Stimulated activated CD4-positive, alpha-beta T cell treated with anti-CD3 and anti-CD28 coated beads, Interleukin-12 subunit alpha, Interleukin-12 subunit beta, amount 100 ng/mL, for 4 hours (primary cell): ENCODE measurements around the gene OST4.
A peak's percentile ranks its signal among the peaks of the same experiment; 100 is the strongest.
"Not testable (repeated sequence)": the region's sequence is repeated elsewhere in the genome, so short reads cannot be mapped to it uniquely, and the experiment has no call there.

Experiments
- DNase-seq: peaks from one replicate; pipeline ENCODE4 v3.0.0-alpha.2; 2020

Gene OST4

DNA sequence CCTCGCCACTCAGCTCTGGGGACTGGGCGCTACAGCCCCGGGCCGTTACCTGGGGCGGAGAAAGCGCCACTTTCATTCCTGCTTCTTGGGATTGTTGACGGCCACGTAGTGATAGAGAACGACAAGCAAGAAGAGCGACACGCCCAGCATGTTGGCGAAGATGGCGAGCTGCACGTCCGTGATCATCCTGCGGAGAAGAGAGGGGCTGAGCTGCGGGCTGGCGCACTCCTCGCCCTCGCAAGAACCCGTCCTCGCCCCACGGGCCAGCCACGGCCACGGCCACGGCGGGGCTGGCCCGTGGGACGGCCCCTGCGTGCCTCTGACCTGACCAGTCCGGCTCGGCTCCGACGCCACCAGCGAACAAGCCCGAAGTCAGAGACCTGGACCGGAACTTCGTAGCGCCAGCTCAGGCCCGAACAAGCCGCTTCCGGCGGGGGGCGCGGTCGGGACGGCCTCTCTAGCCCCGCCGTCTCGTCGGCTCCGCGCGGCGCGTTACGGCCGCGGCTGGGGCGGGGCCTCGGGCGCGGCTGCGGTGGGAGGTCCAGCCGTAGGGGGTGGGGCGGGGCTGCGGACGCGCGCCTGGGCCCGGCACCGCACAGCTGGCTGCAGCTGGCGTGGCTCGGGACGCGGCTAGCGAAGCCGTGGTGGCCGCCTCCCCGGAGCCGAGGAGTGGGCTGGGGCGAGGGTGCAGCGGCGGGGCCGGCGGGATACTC, at the start of gene OST4:
Gene OST4, minus strand, starts transcription at position 378 of the 713 bp plus-strand sequence.
- peak; percentile 89 for DNase-seq

DNA sequence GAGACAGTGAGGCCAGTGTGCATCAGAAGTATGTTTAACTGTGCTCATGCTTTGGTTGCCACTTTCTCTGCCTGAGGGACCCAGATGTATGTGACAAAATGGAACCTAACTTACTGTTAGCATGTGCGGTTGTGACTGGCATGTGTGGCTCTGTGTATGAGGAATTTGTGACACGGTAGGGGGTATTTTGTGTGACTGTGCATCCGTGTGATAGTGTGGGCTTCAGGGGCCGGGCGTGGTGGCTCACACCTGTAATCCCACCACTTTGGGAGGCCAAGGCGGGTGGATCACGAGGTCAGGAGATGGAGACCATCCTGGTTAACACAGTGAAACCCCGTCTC, 47.8 kb upstream of the OST4 start:
- not testable (repeated sequence) for DNase-seq

DNA sequence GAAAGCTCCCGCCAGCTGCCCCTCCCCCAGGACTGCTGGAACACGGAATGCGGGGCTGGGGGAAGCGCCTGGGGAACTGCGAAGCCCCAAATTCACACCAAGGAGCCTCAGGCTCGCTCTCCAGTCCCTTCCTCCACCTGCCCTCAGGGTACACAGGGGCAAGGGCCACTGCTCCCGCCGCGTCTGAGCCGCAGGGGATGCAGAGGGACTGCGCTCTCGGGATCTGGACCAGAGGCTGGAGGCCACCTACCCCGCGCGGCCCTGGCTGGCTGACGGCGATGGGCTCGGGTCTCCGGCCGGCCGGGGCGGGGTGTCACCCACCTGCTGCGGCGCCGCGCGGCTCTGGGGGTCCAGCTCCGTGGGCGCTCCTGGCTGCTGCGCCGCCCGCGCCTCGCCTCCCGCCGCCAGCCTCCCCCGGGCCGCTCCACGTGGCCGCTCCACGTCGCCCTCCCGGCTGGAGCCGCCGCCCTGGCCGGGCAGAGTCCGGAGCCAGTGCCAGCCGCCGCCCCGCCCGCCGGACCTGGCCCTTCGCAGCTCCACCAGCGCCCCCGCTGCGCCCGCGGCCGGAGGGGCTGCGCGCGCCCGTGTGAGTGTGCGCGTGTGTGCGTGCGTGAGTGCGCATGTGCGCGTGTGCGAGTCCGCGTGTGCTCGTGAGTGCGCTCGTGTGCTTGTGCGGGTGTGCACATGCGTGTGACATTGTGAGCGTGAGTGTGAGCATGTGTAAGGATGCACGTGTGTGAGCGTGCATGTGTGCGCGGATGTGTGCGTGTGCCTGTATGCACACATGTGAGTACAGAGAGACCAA, 47.3 kb upstream of the OST4 start, which contains the start of gene CGREF1:
Gene CGREF1, minus strand, starts transcription at position 604 of the 805 bp plus-strand sequence. CDS start 14,762 bp downstream, outside the sequence.
- DNase-seq = peak; percentile 29

DNA sequence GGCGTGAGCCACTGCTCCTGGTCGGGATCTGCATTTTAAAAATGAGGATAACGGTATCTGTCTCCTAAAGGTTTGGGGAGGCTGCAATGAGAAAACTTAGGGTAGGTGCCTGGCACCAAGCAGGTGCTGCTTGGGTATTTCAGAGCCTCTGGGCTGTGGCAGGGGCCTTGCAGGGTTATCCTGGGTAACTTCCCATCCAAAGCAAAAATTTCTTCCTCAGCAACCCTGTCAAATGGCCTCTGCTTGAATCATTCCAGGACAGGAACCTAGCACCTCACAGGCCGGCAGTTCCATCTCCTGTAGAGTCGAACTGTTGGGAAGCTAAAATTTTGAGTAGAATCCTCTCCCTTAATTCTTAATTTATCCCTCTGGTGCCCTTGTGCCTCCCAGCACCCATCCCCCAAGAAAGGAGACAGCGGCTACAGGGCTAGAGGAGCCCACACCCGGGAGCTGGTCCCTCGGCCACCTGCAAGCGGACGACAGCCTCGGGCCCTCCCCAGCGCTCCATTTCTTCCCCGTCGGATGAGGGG, 46.6 kb upstream of the OST4 start:
- no peak for DNase-seq

DNA sequence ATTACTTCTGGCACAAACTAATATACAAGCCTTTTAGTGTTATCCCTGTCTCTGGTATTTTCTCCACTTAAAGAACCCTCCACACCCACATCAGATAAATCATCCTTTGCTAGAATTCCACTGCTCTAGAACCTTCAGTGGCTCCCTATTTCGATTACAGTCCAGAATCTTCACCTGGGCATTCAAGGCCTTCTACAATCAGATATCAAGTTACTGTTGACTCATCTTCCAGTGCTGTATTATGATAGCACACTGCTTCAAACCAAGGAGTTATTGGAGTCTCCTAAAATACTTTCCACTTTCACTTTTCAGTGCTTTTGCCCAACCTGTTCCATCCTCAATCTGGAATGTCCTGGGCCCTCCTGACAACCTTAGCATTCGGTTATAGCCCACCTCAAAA, 44.1 kb upstream of the OST4 start:
- DNase-seq = no peak

DNA sequence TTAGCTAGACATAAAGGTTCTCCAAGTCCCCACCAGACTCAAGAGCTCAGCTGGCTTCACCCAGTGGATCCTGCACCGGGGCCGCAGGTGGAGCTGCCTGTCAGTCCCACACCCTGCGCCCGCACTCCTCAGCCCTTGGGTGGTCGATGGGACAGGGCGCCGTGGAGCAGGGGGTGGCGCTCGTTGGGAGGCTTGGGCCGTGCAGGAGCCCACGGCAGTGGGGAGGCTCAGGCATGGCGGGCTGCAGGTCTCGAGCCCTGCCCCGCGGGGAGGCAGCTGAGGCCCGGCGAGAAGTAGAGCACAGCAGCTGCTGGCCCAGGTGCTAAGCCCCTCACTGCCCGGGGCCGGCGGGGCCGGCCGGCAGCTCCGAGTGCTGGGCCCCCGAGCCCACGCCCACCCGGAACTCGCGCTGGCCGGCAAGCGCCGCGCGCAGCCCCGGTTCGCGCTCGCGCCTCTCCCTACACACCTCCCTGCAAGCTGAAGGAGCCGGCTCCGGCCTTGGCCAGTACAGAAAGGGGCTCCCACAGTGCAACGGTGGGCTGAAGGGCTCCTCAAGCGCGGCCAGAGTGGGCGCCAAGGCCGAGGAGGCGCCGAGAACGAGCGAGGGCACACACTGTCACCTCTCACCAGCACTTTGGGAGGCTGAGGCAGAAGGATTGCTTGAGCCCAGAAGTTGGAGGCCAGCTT, 40.1 kb upstream of the OST4 start:
- not testable (repeated sequence) for DNase-seq

DNA sequence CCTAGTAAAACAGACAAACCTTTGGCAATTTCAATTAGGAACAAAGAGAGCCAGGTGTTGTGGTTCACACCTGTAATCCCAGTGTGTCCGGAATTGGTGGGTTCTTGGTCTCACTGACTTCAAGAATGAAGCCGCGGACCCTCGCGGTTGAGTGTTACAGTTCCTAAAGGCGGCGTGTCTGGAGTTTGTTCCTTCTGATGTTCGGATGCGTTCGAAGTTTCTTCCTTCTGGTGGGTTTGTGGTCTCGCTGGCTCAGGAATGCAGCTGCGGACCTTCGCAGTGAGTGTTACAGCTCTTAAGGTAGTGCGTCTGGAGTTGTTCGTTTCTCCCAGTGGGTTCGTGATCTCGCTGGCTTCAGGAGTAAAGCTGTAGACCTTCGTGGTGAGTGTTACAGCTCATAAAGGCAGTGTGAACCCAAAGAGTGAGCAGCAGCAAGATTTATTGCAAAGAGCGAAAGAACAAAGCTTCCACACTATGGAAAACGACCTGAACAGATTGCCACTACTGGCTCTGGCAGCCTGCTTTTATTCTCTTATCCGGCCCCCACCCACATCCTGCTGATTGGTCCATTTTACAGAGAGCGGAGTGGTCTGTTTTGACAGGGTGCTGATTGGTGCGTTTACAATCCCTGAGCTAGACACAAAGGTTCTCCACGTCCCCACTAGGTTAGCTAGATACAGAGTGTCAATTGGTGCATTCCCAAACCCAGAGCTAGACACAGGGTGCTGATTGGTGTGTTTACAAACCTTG, 39.3 kb upstream of the OST4 start:
- not testable (repeated sequence) for DNase-seq

DNA sequence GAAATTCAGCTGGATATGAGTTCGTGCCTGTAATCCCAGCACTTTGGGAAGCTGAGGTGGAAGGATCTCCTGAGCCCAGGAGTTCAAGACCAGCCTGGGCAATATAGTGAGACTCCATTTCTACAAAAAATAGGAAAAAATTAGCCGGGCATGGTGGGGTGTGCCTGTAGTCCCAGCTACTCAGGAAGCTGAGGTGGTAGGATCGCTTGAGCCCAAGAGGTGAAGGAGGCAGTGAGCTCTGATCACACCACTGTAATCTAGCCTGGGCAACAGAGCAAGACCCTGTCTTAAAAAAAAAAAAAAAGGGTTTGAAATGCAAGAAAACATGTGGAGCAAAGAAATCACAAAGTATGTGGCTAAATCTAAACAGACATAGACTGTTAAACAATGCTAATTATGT, 37.6 kb upstream of the OST4 start:
- no peak for DNase-seq

DNA sequence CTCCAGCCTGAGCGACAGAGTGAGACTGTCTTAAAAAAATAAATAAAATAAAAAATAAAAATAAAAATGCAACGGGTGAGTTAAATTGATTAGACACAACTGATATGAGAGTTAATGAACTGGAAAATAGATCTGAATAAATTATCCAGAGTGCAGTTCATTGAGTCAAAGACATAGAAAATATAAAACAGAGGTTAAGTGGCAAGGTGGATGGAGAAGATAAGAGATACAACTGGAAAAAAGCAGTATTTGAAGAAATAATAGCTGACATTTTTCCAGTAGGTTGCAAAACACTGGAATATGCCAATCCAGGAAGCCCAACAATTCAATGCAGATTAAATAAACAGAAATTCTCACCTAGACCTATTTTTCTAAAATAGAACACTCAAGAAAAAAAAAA, 36.8 kb upstream of the OST4 start:
- no peak for DNase-seq

DNA sequence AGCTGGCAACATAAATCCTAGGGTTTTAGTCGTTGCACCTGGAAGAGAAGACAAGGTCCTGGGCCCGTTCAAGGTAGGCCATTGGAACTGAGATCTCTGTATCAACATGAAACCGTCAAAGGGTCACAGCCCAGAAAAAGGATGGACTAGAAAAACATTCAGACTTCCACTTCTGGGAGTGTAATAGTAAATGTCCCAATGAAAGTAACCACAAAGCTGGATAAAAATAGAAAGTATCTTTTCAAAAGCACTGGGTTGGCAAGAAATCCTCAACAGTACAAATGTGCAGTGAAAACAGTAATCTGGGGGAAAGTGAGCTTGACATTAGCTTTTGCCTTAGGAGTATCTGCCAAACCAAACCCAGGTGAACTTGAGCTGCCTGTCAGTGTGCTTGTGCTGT, 34.5 kb upstream of the OST4 start:
- DNase-seq = no peak

DNA sequence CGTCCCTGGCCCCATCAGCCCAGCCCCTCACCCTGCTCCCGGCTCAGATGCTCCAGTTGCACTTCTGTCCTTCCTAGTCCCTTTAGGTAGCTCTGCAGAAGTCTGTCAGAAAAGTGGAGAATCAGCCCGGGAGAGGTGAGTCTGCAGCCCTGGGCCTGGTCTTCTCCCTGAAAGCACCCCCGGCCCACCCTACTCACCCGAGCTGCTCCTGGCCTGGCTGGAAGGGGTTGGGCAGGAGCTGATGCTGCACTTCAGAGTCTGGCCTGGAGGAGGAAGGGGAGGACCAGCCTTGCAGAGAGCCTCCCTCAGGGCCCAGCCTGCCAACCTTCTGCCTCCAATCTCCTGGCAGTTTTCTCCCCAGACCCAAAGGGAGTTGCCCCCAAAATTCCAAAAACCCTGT, 30.9 kb upstream of the OST4 start:
- DNase-seq = no peak

DNA sequence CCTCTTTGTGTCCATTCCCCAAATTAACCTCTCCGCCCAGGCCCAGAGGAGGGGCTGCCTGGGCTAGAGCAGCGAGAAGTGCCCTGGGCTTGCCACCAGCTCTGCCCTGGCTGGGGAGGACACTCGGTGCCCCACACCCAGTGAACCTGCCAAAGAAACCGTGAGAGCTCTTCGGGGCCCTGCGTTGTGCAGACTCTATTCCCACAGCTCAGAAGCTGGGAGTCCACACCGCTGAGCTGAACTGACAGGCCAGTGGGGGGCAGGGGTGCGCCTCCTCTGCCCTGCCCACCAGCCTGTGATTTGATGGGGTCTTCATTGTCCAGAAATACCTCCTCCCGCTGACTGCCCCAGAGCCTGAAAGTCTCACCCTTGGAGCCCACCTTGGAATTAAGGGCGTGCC, 28.6 kb upstream of the OST4 start:
- DNase-seq = no peak

DNA sequence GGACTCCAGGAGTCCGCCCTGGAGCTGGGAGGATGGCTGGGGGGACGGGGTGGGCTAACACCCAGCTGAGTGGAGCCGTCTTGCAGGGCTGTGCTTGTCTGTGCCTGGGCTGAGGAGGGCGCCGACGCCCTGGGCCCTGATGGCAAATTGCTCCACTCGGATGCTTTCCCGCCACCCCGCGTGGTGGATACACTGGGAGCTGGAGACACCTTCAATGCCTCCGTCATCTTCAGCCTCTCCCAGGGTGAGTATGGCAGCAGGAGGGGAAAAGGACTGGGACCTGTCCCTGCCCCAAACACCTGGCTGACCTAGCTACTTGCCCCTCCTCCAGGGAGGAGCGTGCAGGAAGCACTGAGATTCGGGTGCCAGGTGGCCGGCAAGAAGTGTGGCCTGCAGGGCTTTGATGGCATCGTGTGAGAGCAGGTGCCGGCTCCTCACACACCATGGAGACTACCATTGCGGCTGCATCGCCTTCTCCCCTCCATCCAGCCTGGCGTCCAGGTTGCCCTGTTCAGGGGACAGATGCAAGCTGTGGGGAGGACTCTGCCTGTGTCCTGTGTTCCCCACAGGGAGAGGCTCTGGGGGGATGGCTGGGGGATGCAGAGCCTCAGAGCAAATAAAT, 28.0 kb upstream of the OST4 start:
- no peak for DNase-seq

DNA sequence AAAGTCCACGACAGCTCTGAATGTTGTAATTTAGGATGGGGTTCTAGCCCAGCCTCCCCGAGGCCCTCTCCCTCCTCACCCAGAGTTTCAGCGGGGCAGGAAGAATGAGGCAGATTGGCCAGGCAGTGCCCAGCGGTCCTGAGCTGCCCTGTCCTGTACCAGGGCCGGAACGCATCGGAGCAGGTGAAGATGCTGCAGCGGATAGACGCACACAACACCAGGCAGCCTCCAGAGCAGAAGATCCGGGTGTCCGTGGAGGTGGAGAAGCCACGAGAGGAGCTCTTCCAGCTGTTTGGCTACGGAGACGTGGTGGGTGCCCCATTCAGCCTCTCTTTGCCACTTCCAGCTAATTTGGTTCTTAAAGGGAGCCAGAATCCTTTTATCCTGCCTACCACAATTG, 25.9 kb upstream of the OST4 start:
- no peak for DNase-seq

DNA sequence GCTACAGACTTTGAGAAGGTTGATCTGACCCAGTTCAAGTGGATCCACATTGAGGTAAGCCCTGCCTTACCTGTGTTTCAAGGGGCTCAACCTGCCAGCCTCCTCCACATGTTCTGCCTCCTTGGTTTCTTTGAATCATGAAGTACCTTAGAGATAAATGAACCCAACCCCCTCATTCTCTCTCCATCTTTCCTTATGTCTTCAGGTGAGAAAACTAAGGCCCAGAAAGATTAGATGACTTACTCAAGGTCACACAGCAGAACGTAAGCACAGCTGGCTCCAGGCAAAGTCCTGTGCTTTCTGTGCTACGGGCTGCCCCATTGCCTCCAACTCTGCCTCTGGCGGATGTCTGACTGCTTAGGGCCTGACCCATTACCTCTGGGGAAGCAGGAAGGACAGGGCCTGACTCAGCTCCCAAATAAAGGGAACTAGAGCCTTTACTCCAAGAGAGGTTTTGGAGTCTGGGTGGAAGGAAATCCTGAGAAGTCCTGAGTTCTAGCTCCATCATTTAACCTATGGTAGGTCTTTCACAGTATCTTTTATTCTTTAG, 25.4 kb upstream of the OST4 start:
- no peak for DNase-seq

DNA sequence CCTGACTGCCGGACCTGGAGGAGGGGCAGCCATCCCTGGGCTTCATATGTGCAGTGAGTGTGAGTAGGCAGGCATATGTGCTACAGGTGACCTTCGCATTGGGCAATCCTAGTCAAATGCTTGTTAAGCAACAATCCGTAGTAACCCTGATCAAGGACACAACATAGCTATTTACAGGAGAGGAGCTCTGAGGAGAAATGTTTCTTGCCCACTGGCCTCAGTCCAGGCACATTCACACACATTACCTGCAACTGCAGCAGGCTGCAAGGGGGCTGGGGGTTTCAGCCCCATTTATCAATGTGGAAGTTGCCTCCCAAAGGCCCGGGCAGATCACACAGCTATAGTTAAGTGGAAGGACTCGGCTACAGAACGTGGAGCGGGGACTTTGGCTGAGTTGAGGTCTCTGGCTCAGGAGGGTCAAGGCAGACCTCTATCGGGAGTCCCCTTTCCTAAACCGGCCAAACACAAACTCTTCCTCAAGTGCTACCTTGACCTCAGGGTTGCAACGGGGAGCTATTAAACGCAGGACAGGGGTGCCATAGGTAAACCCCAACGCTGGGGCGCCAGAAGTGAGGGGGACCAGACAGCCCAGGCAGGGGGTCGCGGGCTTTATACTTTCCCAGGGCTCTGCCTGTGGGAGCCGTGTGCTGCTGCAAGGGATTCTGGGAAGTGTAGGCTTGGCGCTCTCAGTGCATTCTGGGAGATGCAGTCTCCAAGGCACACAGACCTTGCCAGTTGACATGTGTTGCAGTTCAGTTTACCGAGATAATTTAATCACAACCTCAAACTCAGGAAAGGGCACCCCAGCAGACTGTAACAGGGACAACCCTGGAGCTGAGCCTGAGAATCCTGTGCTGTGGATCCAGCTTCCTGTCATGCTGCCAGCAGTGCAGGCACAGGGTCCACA, 24.5 kb upstream of the OST4 start:
- peak; percentile 40 for DNase-seq

DNA sequence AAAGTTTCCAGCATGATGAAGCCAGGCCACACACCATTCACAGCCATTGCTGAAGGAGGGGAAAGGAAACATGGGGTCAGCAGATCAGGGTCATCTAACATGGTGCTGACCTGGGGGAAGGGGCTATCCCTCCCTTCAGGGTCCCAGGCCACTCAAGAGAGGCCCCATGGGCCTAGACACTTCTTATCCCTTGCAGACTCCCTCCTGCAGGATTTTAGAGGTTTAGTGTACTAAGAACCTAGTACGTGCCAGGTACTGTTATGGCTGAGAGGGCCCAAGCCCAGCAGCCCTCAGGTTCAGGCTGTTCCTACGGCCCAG, 23.9 kb upstream of the OST4 start:
- DNase-seq = no peak

DNA sequence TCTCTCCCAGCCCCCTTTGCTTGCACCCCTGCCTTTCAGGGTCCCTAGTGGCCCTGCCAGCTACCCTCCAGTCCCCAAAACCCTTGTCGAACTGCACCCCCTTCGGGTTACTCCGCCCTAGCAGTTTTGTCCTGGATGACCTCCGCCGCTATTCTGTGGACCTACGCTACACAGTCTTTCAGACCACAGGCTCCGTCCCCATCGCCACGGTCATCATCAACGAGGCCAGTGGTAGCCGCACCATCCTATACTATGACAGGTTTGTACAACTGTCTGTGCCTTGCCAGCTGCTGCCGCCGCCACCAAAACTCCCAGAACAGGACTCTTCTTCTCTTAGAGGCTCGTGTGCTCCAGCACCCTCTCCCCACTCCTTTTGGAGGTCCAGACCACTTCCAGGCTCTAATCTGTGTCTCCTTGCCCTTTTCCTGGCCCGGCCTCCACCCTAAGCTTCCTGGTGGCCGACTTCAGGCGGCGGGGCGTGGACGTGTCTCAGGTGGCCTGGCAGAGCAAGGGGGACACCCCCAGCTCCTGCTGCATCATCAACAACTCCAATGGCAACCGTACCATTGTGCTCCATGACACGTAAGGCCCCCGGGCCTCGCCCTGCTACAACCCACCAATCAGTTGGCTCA, 23.0 kb upstream of the OST4 start:
- no peak for DNase-seq

DNA sequence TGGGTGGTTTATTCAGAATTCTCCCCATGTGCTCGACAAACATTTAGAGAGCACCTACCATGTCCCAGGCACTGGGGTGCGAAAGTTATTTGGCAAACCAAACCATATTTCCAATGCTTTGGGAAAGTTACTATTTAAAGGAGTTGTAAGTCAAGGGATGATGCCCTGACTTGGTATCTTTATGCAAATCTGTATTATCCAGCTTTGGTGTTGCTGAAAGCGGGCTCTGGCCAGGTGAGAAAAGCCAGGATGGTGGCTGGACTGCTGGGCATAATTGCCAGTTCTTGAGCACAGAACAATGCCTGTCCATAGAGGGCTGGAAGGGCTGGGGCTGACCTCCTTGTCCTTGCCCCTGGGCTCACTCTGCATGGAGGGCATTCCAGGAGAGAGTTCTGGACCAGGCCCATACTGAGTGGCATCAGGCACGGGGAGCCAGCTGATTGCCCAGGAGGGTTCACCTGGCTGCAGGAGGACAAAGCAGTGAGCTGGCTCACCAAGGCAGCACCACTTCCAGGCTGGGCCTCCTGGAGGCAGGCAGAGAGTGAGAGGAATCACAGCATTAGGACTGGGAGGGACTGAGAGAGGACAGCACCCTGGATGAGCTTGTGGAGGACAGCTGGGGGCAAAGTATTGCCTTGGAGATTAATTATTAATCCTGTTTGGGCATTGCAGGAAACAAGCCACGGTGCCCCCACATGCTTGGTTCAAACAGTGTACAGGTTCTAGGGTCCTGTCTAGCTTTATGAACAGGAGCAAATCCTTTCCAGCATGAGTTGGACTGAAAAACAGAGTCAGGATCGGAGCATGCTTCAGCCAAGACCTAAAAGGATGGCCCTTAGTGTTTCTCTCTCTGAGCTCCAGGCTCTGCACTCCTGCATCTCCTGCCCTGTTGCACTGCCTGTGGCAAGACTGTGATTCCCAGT, 22.2 kb upstream of the OST4 start:
- DNase-seq = no peak
